HG02642 (cell line): Measurements from ENCODE around the gene KIZ.
A peak's percentile ranks its signal among the peaks of the same experiment; 100 is the strongest.

Source experiments
- ATAC-seq: cut with Tn5 transposase; IDR thresholded peaks from one replicate; pipeline ENCODE4 v1.9.1; 2021; ENCODE audit warnings: mild to moderate bottlenecking; ENCODE audit not compliant: unreplicated experiment, poor library complexity

KIZ gene

DNA sequence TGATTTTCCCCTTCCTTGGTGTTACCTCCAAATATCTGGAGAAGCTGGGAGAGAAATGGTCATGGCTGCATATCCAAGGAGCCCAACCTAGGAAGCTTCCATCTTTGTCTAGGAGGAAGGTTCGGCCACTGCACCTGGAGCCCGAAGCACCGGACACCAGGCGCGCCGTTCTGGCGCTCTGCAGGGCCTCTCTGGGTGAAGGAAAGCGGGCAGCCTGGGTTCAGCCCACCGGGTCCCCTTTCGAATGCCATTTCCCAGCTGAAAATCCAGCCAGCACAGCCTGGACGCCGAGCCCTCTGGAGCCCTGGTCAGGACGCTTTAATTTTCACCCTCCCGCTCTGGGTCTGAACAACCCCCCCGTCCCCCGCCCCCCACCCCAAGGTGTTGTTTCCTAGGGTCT, 21.0 kb upstream of the KIZ start:
- no peak for ATAC-seq

DNA sequence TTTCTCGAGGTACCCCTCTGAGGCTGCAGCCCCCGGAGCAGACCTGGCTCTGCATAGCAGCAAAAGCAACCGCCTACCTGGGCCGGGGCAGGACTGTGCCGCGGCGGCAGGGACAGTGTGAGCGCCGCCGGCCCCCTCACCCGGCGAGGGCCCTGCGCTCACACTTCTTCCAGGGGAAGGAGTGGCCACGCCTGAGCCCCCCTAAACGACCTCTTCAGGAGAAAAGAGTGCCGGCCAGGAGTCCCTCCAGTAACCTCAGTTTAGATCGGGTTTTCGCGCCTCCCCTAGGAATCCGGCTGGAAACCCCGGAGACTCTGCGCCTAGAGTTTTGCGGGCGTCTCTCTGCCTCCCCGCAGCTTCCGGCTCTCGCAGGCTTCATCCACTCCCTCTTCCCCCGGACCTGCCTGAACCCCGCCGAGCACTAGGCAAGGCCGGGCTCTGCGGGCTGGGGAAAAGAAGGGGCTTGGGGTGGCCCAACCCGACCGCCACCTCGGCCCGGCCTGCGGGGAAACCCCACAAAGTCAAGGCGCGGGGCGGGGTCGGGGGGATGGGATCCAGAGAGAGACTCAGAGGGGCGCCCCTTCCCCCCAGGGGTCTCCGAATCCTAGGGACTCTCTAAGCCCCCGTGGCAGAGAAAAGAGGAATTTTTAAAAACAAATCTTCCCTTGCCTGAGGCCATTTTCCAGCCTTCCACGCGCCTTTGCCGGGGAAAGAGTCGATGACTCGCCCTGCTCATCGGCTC, 20.3 kb upstream of the KIZ start:
- ATAC-seq = no peak

DNA sequence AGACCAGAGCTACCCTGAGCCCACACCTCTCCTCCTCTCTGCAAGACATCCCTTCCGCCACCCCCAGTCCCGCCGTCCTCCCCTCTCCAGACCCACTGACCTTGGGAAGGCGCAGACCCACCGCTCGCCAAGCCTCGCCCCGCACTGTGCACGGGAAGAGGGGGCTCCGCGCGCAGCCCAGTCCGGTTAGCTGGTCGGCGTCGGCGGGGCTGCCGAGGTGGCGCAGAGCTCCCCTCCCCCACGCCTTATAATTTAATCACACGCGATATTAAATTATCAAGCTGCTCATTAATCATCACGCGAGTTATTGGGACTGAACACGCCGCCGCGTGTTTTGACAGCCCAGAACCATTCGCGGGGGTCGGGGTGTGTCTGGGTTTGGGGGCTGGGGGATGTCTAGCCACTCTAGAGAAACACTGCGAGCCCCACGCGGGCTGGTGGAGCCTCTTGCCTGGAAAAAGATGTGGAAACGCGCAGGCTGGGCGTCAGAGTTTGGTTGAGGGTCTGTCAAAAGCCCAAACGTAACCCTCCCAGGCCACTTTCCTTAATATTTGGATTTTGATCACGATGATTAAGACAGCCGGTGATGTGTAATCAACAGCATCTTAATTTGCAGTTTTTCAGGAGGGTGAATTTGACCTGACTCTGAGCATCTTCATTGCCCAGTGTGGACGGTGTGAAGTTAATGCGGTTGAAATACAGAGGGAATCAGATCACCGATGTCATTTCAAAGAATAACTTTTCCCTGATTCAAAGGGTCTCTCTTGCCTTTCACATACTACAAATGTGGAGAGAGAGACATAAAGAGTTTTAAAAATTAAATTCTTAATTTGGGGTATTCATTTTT, 19.5 kb upstream of the KIZ start, which contains the start of gene LINC00237:
TSS of gene LINC00237 (minus strand) at position 188 of the 847 bp plus-strand sequence.
- no peak for ATAC-seq

DNA sequence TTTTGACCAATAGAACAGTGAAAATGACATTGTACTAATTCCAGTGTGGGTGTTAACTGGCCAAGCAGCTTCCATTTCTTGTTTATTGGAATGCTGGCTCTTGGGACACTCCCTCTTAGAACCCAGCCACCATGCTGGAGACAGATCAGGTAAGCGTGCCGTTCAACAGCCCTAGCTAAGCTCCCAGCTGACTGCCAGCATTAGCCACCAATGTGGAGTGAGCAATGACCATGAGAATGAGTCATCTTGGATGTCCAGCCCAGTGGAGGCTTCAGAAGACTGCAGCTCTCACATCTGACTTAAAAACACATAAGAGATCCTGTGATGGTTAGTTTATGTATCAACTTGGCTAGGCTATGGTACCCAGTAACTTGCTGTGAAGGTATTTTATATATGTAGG, 16.7 kb upstream of the KIZ start:
- no peak for ATAC-seq

DNA sequence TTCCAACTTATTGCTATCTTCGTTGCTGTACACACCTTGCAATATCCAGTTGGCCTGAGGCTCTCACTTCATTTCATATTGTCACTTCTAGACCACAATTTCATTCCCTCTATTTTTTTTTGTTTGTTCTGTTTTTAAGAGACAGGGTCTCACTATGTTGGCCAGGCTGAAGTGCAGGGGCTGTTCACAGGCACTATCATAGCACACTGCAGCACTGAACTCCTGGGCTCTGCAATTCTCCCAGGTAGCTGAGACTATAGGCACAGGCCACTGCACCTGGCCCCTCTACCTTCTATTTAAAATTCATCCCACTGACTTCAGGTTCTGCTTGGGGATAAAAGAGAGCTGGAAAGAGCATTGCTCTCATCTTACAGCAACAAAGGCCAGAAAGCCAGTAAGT, 15.1 kb upstream of the KIZ start:
- ATAC-seq = no peak

DNA sequence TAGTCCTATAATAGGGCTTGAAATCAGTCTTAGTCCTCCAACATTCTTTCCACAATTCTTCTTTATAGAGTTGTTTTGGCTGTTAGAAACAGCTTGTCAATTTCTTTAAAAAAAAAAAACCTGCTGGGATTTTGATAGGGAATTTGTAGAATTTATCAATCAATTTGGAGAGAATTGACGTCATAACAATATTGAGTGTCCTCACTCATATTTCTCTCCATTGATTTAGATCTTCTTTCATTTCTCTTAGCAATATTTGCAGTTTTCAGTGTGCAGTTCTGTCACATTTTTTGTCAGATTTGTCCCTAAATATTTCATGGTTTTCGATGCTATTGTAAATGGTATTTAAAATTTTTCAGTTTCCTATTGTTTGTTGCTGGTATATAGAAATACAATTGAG, 14.5 kb upstream of the KIZ start:
- no peak for ATAC-seq

DNA sequence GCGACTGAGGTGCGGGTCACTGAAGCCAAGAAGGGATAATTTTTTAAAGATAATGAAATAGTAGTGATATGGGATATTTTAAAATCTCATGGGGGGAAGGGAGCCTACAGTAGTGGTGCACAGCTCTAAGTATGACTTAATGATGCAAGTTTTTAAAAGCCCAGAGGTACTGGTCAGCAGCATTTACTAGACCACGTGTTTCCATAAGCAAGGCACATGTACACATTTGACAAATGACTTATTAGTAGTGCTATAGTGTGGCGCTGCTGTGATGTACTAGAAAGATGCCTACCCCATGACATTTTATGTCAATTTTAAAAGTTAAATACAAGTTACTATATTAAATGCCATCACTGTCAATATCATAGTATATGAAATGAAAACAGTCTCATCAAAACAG, 12.2 kb upstream of the KIZ start:
- no peak for ATAC-seq

DNA sequence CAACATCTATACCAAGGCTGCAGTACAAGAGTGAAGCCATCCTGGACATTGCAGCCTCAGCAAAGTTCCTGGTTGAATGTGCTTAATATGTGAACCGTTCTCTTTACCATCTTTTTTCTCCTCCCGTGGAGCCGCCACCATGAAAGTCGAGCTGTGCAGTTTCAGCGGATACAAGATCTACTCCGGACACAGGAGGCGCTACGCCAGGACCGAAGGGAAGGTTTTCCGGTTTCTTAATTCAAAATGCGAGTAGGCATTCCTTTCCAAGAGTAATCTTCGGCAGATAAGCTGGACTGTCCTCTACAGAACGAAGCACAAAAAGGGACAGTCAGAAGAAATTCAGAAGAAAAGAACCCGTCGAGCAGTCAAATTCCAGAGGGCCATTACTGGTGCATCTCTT, 11.3 kb upstream of the KIZ start:
- no peak for ATAC-seq

DNA sequence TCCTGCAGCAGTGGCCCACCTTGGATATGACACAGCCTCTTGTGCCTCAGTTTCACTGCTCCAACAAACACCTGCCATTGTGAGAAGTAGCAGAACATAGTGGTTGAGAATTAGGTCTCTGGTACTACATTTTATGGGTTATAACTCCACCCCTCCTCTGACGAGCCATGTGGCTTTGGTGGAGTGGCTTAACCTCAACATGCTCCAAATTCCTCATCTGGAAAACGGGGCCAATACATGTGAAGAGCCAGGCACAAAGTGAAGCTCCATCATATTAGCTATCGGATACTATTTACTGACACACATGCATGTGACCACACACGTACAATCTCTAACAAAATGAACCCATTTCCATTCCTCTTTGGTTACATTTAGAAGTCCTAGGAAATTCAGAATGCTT, 8.4 kb upstream of the KIZ start:
- ATAC-seq = no peak

DNA sequence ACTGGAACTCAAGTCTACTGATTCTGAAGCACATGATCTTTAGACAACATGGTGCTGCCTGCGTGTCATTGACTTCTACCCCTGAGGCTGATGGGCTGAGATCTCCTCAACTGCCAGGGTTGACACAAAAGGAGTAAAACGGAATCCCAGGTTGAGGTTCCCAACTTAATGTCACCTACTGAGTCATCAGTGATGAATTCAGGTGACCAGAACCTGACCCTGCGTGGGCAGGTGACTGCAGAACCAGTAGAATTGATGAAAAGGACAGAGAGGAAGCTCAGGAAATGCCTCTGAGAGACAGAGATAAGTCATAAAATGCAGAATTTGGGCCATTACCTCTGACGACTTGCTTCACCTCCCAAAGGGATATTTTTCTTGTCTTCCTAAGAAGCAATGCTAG, 7.7 kb upstream of the KIZ start:
- ATAC-seq = no peak

DNA sequence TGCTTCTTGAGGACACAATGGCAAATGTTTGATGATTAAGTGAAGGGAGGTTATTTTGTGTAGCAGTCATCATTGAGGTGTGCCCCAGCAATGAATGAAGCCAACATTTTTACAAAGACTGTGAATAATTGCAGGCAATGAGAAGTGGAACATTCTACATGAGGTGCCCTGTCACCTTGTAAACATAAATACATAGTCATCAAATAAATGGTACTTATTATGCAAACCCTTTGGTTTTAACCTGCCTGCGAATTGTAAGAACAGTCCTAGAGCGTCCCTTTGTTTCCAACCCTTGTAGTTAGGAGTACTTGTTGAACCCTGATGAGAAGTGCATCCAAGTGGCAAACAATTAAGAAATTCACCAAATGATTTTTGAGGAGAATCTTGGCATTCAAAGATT, 7.1 kb upstream of the KIZ start:
- no peak for ATAC-seq

DNA sequence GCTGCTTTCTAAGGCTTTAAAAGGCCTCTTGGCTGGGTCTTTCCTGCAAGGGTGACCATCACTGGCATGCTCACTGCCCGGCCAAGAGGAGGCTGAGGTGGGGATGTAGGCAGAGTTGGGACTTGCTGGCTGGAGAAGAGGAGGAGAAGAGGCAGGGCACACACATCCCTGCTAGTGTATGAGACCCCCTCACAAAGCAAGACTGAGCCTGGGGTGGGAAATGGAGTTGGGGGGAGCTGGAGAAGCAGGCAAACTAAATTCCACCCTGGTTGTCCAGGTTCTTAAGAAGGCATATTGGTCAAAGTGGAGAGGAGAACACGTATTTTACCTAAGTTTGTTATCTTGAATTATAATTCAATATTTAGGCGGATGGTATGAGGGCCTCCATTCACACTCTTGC, 1.7 kb upstream of the KIZ start:
- ATAC-seq = no peak

DNA sequence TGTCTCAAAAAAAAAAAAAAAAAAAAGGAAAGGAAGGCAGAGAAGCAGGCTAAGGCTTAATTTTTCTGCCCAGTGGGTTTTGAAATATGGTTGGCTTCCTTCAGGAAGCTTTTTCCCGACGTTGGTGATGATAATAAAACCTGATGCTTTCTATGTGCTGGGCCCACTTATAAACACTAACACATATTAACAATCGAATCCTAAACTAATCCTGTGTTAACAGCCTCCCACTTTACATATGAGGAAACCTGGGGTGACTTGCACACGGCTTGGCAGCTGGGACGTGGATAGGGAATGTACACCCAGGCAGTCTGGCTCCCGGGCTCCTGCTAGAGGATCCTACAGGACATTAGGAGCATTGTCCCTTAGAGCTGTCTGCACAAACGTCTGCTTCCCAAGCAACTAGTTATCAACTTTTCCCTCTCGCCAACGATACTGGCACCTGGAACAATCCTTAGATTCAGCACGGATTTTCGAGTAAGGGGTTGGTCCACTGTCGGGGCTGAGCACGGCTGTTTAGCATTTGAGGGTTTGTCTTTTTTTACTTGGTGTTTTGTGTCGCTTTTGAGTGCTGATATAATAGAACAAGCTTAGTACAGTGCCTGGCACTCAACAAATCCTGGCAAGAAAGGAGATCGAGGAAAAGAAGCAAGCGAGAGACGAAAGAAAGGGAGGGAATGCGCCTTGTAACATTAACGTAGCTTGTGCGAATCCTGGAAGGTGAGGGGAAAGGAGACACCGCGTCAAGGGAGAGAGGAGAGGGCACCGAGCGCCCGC, 622 bp upstream of the KIZ start:
- peak; percentile 21 for ATAC-seq

DNA sequence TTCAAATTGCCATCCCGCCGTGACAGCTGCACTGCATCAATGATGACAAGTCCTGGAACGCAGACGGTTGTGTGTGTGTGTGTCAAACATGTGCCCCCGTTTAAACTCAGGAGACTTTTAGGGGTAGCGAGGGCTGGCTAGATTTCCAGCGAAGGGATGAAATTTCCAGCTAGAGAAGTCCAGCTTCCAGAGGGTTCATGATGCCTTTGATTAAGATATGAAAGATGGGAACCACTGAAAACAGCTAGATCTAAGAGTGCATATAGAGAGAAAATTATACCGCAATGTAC, 644 bp downstream of the KIZ start:
- no peak for ATAC-seq

DNA sequence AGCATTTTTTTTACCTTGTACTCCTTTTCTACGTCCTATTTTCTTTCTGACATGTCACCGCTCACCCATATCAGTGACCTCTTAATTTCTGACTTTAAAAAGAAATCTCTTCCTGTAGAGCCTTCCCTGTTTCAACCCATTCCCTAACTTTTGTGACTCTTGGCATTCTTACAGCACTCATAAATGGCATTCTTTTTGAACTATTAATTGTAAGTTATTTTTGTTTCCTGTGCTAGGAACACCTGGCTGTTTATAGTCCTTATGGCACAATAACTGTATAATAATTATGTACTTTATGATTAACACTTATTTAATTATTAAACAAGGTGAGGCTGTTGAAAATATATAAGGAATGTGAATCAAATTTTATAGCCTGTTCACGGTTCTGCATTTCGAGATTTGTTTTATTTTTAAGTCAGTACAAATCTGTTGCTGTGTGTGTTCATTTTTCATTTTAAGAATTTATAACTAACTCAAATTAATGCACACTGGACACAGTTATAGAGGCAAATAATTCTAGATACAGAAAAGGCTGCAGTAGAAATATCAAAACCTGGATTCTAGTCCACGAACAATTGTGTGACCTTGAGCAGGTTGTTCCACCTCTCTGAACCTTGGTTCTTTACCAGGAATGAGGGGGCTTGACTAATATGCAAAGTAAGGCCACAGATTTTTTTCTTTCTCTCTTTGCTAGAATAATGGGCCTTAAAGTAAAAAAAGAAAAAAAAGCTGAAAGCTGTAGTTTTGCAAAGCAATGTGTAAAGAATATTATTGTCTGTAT, 1.5 kb downstream of the KIZ start:
- ATAC-seq = no peak

DNA sequence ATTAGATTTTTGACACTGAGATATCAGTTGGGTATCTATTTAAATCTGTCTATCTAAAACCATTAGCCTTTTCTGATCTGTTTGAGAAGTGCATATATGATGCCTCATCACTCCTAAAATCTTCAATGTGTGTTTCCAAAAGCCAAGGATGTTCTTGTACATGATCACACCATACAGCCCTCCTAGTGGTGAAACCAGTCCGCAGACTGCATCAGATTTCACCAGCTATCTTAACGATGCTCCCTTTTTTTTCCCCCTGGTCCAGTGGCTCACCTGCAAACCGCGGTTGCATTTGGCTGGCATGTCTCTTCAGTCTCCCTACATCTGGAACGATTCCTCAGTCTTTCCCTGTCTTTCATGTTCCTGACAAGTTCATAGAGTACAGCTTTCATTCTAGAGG, 4.0 kb downstream of the KIZ start:
- no peak for ATAC-seq

DNA sequence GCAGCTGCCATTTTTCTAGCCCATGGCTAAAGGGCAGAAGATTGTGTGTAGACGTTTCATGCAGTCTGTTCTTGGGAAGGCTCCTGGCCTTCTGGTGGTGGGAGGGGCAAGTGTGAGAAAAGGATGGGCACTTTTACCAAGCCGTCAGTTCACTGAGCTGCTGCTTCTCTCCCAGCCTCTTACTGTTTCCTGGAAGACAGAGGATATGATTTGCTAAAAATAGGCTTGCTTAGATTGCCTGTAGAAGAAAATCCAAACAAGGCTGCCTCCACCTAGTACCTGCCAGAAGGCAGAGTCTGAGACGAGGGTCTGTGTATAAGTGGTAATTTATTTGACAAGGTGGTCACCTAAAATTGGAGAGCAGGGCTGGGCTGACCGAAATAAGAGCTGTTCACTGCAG, 7.5 kb downstream of the KIZ start:
- no peak for ATAC-seq

DNA sequence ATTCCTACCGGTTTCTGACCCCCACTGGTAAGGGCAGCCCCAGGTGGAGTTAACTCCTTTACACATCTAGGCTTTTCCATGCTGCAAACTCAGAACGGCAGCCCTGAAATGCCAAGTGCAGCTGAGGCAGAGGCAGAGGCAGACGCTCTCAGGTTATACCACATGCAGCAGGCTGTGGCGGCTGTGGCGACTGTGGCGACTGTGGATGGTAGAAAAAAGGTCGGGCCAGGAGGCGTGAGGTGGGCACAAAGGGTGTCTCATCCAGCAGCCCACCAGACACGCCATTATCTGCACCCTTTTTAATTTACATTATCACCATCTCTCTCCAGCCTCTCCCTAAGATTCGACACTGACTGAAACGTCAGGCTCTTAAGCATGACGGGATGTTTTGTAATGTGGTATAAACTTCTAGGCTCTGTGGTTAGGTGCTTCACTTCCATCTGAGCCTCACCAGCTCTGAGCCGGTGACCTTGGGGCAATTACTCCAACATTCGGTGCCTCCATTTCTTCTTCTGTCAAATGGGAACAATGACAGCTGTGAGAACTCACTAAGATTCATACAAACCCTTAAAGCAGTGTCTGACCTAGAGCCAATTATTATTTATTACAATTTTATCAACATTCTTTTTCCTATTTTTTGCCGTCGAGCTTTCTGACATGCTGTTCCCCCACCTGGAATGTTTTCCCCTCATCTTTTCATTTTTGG, 8.2 kb downstream of the KIZ start:
- ATAC-seq = no peak

DNA sequence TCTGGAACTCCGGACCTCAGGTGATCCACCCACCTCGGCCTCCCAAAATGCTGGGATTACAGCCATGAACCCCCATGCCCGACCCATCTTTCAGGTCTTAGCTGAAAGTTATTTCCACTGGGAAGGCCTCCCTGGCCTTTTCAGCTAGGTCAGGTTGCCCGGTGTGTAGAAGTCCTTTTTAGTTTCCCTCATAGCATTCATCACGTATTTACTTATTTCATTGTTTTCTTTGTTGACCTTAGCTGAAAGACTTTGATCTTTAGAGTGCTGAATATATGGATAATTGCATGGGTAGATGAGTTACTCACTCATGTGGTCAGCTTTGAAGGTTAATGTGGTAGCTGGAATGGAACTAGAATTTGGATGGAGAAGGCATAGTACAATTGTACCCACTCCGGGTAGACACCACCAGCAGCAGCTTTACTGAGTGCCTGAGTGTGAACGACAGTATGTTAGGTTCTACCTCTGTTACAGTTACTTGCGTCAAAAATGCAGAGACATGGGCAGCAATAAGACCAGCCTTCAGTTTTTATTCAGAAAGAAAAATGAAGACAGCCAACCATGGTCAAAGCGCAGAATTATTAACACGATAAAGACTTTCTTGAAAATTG, 9.1 kb downstream of the KIZ start:
- no peak for ATAC-seq
